Measurements from ENCODE around the gene CRAMP1. TPM values are rescaled to one million over a fixed set of nuclear protein-coding genes. Genes with fewer than 3 reads are reported as not detected.

Gene CRAMP1
- total RNA-seq, 1 donor from 2014 or later: 18.0 TPM

DNA sequence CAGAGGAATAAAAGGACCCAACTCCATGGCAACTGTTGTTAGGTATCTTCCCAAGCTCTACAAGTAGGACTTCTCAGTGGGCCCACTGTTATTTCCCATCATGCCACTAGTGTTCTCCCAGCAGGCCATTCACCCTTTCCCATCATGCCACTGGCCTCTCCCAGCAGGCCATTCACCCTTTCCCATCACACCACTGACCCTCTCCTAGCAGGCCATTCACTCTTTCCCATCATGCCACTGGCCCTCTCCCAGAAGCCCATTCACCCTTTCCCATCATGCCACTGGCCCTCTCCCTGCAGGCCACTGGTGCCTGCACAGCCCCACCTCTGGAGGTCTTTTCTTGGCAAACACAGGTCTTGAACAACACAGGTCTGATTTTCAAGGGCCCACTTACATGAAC, 36.6 kb upstream of the CRAMP1 start:
- no peaks in the 10 kb centered on the region for H3K9me3 ChIP-seq (ENCODE audit: insufficient read depth, low read depth, low read length)
- no peaks in the 10 kb centered on the region for H3K27me3 ChIP-seq (ENCODE audit: insufficient read depth, low read length)
- no peak overlapping the region for H3K4me2 ChIP-seq (ENCODE audit: low read length)
- Mint-ChIP-seq H3K36me3 (ENCODE audit: low read depth, unreplicated experiment) (peaks cover 18% of the 10 kb centered on the region), H3K4me1 (ENCODE audit: low read depth, unreplicated experiment) (no peaks in the 10 kb centered on the region), H3K27ac (ENCODE audit: unreplicated experiment) (no peak overlapping the region), H3K27me3 (ENCODE audit: low read depth, unreplicated experiment) (no peaks in the 10 kb centered on the region), H3K4me3 (ENCODE audit: unreplicated experiment) (peak overlapping the region; percentile 14), H3K9me3 (ENCODE audit: unreplicated experiment) (no peaks in the 10 kb centered on the region)
- no peak overlapping the region for H3K27ac ChIP-seq (ENCODE audit: low read depth, low read length)
- no peaks in the 10 kb centered on the region for H4K20me1 ChIP-seq (ENCODE audit: insufficient read depth, low read length)
- TF ChIP-seq, protein P1, sequence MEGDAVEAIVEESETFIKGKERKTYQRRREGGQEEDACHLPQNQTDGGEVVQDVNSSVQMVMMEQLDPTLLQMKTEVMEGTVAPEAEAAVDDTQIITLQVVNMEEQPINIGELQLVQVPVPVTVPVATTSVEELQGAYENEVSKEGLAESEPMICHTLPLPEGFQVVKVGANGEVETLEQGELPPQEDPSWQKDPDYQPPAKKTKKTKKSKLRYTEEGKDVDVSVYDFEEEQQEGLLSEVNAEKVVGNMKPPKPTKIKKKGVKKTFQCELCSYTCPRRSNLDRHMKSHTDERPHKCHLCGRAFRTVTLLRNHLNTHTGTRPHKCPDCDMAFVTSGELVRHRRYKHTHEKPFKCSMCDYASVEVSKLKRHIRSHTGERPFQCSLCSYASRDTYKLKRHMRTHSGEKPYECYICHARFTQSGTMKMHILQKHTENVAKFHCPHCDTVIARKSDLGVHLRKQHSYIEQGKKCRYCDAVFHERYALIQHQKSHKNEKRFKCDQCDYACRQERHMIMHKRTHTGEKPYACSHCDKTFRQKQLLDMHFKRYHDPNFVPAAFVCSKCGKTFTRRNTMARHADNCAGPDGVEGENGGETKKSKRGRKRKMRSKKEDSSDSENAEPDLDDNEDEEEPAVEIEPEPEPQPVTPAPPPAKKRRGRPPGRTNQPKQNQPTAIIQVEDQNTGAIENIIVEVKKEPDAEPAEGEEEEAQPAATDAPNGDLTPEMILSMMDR (IDR thresholded peaks at IDR 0.05; ENCODE audit: insufficient read depth, low read depth, low read length): no peak
- H3K9ac ChIP-seq (ENCODE audit: low read length): no peak overlapping the region
- FAIRE-seq (no peak), DNase-seq (ENCODE audit: low read depth) (no peak)
- H3K36me3 ChIP-seq (ENCODE audit: insufficient read depth, low read length): peaks cover 3% of the 10 kb centered on the region
- H2AFZ ChIP-seq (ENCODE audit: low read depth, low read length): no peak overlapping the region
- H3K4me1 ChIP-seq (ENCODE audit: insufficient read depth, low read length): no peaks in the 10 kb centered on the region
- no peak overlapping the region for H3K4me3 ChIP-seq (ENCODE audit: insufficient read depth, low read depth, low read length)
- H3K79me2 ChIP-seq (ENCODE audit: insufficient read depth, low read length): no peaks in the 10 kb centered on the region

DNA sequence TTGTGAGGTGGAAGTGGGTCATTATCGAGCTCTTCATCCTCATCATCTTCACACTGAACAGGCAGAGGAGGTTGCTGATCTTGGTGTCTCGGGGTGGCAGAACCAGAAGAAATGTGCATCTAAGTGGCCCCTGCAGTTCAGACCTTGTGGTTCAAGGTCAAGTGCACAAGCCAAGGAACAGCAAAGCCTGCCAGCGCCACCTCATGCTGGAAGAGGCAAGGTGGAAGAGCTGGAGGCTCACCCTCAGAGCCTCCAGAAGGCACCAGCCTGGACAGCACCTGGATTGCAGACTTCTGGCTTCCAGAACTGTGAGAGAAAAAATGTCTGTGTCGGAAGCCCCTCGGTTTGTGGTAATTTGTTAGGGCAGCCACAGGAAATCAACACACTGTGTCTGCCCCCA, 32.9 kb upstream of the CRAMP1 start:
- peaks cover 4% of the 10 kb centered on the region for H3K36me3 ChIP-seq (ENCODE audit: insufficient read depth, low read length)
- Mint-ChIP-seq H3K4me1 (ENCODE audit: low read depth, unreplicated experiment) (no peaks in the 10 kb centered on the region), H3K4me3 (ENCODE audit: unreplicated experiment) (no peak overlapping the region), H3K9me3 (ENCODE audit: unreplicated experiment) (peaks cover 2% of the 10 kb centered on the region), H3K27ac (ENCODE audit: unreplicated experiment) (no peak overlapping the region), H3K36me3 (ENCODE audit: low read depth, unreplicated experiment) (peaks cover 26% of the 10 kb centered on the region), H3K27me3 (ENCODE audit: low read depth, unreplicated experiment) (no peaks in the 10 kb centered on the region)
- no peak overlapping the region for H3K9ac ChIP-seq (ENCODE audit: low read length)
- no peaks in the 10 kb centered on the region for H3K9me3 ChIP-seq (ENCODE audit: insufficient read depth, low read depth, low read length)
- no peaks in the 10 kb centered on the region for H3K4me1 ChIP-seq (ENCODE audit: insufficient read depth, low read length)
- no peak overlapping the region for H3K4me3 ChIP-seq (ENCODE audit: insufficient read depth, low read depth, low read length)
- no peaks in the 10 kb centered on the region for H3K27me3 ChIP-seq (ENCODE audit: insufficient read depth, low read length)
- DNase-seq (ENCODE audit: low read depth): no peak
- no peak overlapping the region for H2AFZ ChIP-seq (ENCODE audit: low read depth, low read length)
- no peaks in the 10 kb centered on the region for H3K79me2 ChIP-seq (ENCODE audit: insufficient read depth, low read length)
- H3K4me2 ChIP-seq (ENCODE audit: low read length): no peak overlapping the region
- H4K20me1 ChIP-seq (ENCODE audit: insufficient read depth, low read length): no peaks in the 10 kb centered on the region
- TF ChIP-seq EZH2 (IDR thresholded peaks at IDR 0.05; ENCODE audit: insufficient read depth, low read length): no peak
- TF ChIP-seq, protein P1 (IDR thresholded peaks at IDR 0.05; ENCODE audit: insufficient read depth, low read depth, low read length): no peak
- no peak overlapping the region for H3K27ac ChIP-seq (ENCODE audit: low read depth, low read length)
- FAIRE-seq: no peak

DNA sequence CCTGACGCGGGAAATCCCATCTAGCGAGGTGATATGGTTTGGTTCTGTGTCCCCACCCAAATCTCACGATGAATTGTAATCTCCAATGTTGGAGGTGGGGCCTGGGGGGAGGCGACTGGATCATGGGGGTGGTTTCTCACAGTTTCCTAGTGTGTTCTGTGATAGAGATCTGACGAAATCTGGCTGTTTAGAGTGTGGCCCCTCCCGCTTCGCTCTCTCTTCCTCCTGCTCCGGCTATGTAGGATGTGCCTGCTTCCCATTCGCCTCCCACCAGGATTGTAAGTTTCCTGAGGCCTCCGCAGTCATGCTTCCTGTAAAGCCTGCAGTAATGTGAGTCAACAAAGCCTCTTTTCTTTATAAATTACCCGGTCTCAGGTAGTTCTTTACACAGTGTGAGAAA, 31.9 kb upstream of the CRAMP1 start:
- FAIRE-seq: no peak
- H3K27me3 ChIP-seq (ENCODE audit: insufficient read depth, low read length): no peaks in the 10 kb centered on the region
- H3K36me3 Mint-ChIP-seq (ENCODE audit: low read depth, unreplicated experiment): peaks cover 26% of the 10 kb centered on the region

More for the DNA sequence above, 31.9 kb upstream of the CRAMP1 start:
- DNase-seq (ENCODE audit: low read depth): no peak
- H3K36me3 ChIP-seq (ENCODE audit: insufficient read depth, low read length): peaks cover 4% of the 10 kb centered on the region
- Mint-ChIP-seq H3K4me3 (ENCODE audit: unreplicated experiment) (no peak overlapping the region), H3K27me3 (ENCODE audit: low read depth, unreplicated experiment) (no peaks in the 10 kb centered on the region), H3K9me3 (ENCODE audit: unreplicated experiment) (peaks cover 2% of the 10 kb centered on the region), H3K27ac (ENCODE audit: unreplicated experiment) (no peak overlapping the region), H3K4me1 (ENCODE audit: low read depth, unreplicated experiment) (no peaks in the 10 kb centered on the region)
- H3K4me3 ChIP-seq (ENCODE audit: insufficient read depth, low read depth, low read length): no peak overlapping the region
- no peak overlapping the region for H3K9ac ChIP-seq (ENCODE audit: low read length)
- no peak overlapping the region for H3K4me2 ChIP-seq (ENCODE audit: low read length)
- H3K27ac ChIP-seq (ENCODE audit: low read depth, low read length): no peak overlapping the region
- TF ChIP-seq, protein P1 (IDR thresholded peaks at IDR 0.05; ENCODE audit: insufficient read depth, low read depth, low read length): no peak
- TF ChIP-seq EZH2 (IDR thresholded peaks at IDR 0.05; ENCODE audit: insufficient read depth, low read length): no peak
- no peaks in the 10 kb centered on the region for H4K20me1 ChIP-seq (ENCODE audit: insufficient read depth, low read length)
- H3K9me3 ChIP-seq (ENCODE audit: insufficient read depth, low read depth, low read length): no peaks in the 10 kb centered on the region
- H2AFZ ChIP-seq (ENCODE audit: low read depth, low read length): no peak overlapping the region
- H3K4me1 ChIP-seq (ENCODE audit: insufficient read depth, low read length): no peaks in the 10 kb centered on the region
- H3K79me2 ChIP-seq (ENCODE audit: insufficient read depth, low read length): no peaks in the 10 kb centered on the region
